HG02938 (cell line): ENCODE results near the gene BMP6.
A peak's percentile ranks its signal among the peaks of the same experiment; 100 is the strongest.

Source experiments
- ATAC-seq: cut with Tn5 transposase; IDR thresholded peaks from one replicate; pipeline ENCODE4 v1.9.1; 2021; ENCODE audit warnings: mild to moderate bottlenecking, moderate library complexity; ENCODE audit not compliant: unreplicated experiment

BMP6 gene

GRCh38 chr6:7901056-7901455, 175.2 kb downstream of the BMP6 start:
- no peak for ATAC-seq

GRCh38 chr6:7901780-7902179, 175.9 kb downstream of the BMP6 start:
- ATAC-seq = no peak

GRCh38 chr6:7902221-7902620, 176.3 kb downstream of the BMP6 start:
- no peak for ATAC-seq

GRCh38 chr6:7902867-7903266, 177.0 kb downstream of the BMP6 start:
- no peak for ATAC-seq

GRCh38 chr6:7903673-7904072, 177.8 kb downstream of the BMP6 start:
- ATAC-seq = no peak

GRCh38 chr6:7904654-7905319, 178.9 kb downstream of the BMP6 start:
- ATAC-seq = no peak

GRCh38 chr6:7905416-7905815, 179.5 kb downstream of the BMP6 start:
- ATAC-seq = no peak

GRCh38 chr6:7906741-7907140, 180.8 kb downstream of the BMP6 start:
- ATAC-seq = no peak

GRCh38 chr6:7907159-7907558, 181.3 kb downstream of the BMP6 start:
- ATAC-seq = no peak

GRCh38 chr6:7909323-7910276, 183.7 kb downstream of the BMP6 start:
- peak; percentile 21 for ATAC-seq

GRCh38 chr6:7910298-7910653, 184.4 kb downstream of the BMP6 start:
- ATAC-seq = peak; percentile 29

- peak; percentile 49 for ATAC-seq
These were observed 184.9 kb downstream of the BMP6 start, which contains the start of gene TXNDC5 for GRCh38 chr6:7910654-7911344. TSS of gene TXNDC5 (minus strand) at chr6:7910788. CDS start at chr6:7910776, 12 bp downstream.

- no peak for ATAC-seq
These were observed 185.4 kb downstream of the BMP6 start for GRCh38 chr6:7911345-7911725.

GRCh38 chr6:7912024-7912423, 186.1 kb downstream of the BMP6 start:
- ATAC-seq = no peak

- ATAC-seq = no peak
These were observed 187.0 kb downstream of the BMP6 start for GRCh38 chr6:7912736-7913517.

- no peak for ATAC-seq
These were observed 188.4 kb downstream of the BMP6 start for GRCh38 chr6:7914311-7914710.

- no peak for ATAC-seq
These were observed 189.3 kb downstream of the BMP6 start for GRCh38 chr6:7914991-7915789.

- peak; percentile 89 for ATAC-seq
These were observed 191.1 kb downstream of the BMP6 start for GRCh38 chr6:7916959-7917358.

- no peak for ATAC-seq
These were observed 191.8 kb downstream of the BMP6 start for GRCh38 chr6:7917729-7918128.

- ATAC-seq = no peak
These were observed 192.5 kb downstream of the BMP6 start for GRCh38 chr6:7918403-7918802.
